LNCAP (cell line): ENCODE measurements around the gene JADE2.

Experiments used
- TF ChIP-seq, protein P1 (sequence below): fragments of 450-650 bp; IDR thresholded peaks from 2 replicates; pipeline ENCODE4 v1.5.1; 2017; ENCODE audit warnings: mild to moderate bottlenecking

JADE2 gene

GRCh38 chr5:134614450-134615085 is 89.1 kb downstream of the JADE2 start:
- TF ChIP-seq, protein P1, sequence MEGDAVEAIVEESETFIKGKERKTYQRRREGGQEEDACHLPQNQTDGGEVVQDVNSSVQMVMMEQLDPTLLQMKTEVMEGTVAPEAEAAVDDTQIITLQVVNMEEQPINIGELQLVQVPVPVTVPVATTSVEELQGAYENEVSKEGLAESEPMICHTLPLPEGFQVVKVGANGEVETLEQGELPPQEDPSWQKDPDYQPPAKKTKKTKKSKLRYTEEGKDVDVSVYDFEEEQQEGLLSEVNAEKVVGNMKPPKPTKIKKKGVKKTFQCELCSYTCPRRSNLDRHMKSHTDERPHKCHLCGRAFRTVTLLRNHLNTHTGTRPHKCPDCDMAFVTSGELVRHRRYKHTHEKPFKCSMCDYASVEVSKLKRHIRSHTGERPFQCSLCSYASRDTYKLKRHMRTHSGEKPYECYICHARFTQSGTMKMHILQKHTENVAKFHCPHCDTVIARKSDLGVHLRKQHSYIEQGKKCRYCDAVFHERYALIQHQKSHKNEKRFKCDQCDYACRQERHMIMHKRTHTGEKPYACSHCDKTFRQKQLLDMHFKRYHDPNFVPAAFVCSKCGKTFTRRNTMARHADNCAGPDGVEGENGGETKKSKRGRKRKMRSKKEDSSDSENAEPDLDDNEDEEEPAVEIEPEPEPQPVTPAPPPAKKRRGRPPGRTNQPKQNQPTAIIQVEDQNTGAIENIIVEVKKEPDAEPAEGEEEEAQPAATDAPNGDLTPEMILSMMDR: no peak

DNA sequence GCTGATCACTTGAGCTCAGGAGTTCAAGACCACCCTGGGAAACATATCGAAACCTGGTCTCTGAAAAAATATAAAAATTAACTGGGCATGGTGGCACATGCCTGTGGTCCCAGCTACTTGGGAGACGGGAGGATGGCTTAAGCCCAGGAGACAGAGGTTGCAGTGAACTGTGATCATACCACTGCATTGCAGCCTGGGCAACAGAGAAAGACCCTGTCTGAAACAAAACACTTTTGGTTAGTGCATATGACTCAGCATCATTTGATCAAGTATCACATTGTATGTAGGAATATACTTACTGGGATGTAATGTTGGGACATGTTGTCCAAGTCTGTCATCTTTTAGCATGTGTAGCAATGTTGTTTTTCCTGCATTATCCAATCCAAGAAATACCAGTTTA is 95.2 kb downstream of the JADE2 start:
- TF ChIP-seq, protein P1: no peak

- TF ChIP-seq, protein P1: no peak
Observed at GRCh38 chr5:134625559-134625958, 100.1 kb downstream of the JADE2 start.

DNA sequence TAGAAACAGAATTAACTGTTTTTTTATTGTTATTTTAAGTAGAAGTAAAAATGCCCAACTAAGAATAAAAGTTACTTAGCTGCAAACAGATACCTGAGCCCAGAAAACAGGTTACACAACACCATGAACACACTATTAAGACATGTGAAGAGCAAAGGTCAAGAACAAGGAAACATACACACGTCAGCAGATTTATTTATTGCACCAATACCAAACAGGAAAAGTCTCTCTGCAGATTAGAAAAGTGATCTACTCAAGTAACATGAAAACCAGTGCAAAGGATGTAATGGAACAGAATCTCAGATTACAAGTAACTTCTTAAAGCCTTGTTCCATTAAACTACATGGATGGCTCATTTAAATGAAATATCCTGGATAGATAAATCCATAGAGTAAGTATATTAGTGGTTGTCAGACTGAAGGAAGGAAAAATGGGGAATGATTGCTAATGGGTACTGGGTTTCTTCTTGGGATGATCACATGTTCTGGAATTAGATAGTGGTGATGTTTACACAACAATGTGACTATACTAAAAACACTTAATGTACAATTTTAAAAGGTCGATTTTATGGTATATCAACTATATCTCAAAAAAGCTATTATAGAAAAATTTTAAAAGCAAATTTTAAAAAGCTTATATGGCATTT is 101.0 kb downstream of the JADE2 start:
- TF ChIP-seq, protein P1: no peak
